Right lobe of liver (tissue), 4 donors: ENCODE results near the gene EMID1.

Experiments
- CTCF ChIP-seq, 4 donors: fragments of 200-600 bp in 3 of 4; fragments of 450-650 bp in 1 of 4; IDR thresholded peaks; one replicate each; pipeline versions ENCODE4 v1.5.1 to v1.8.0; 2016 to 2022; ENCODE audit warnings: antibody characterized with exemption in 4 of 4, mild to moderate bottlenecking in 2 of 4
- POLR2A ChIP-seq: fragments of 450-650 bp; IDR thresholded peaks from one replicate; pipeline ENCODE4 v1.6.1; 2017; ENCODE audit warnings: antibody characterized with exemption, mild to moderate bottlenecking
- donor health status: DM: no; HTN: no; CAD: no.
- donor health status: DM: no; HTN: no; CAD: no.
- donor health status: DM: no; HTN: yes; CAD: no.

DNA sequence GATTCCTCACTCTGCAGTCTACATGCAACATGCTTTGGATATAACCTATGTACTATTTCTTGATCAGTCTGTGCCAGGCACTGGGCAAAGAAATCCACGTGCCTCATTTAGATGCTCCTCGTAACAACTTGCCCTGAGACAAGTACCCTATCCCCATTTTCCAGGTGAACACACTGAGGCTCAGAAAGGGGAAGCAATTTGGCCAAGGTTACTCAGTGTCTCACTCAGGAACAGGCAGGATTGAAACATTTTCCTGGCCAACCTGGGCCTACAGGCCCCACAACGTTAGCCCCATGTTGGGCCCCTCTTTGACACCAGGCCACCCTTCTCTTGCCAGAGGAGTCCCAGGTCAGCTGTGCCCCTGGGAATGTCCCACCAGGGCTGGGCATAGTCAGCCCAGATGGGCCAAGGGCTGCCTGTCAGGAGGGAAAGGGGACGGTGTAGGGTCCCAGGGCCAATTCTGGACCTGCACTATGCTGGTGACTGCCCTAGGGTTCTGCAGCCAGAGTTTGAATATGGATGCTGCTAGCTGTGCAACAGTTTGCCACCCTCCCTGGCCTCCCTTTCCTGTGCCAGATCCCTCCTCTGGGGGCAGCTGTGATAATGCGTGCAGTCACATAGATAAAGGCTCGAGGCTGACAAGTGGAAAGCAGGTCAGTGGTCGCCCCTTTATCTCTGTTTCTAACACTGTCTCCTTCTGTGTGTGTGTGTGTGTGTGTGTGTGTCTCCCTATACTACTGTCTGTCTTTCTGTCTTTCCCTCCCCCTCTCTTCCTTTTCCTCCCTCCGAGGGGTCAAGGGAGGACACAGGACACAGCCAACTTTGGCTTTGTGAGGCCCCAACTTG lies 10.4 kb upstream of the EMID1 start:
- TF ChIP-seq CTCF (IDR thresholded peaks at IDR 0.05) = no peak
- TF ChIP-seq POLR2A = no peak
